H9 (cell line): ENCODE results near the gene PRSS16. TPM values are rescaled to one million over a fixed set of nuclear protein-coding genes. Genes with fewer than 3 reads are reported as not detected.

Source experiments
- DNase-seq: peaks from one replicate; pipeline ENCODE4 v3.0.0-alpha.2; 2017
- H2AFZ ChIP-seq: one replicate; pipeline ENCODE4 v1.6.1; 2013; ENCODE audit warnings: mild to moderate bottlenecking, low read length, control low read depth, moderate library complexity
- H2AK5ac ChIP-seq: 2 replicates; pipeline ENCODE4 v1.6.1; 2013; ENCODE audit warnings: low read length, control low read depth, mixed read lengths; ENCODE audit not compliant: insufficient read length
- H2BK120ac ChIP-seq: one replicate; pipeline ENCODE4 v1.6.1; 2013; ENCODE audit warnings: low read depth, mild to moderate bottlenecking, low read length, control low read depth, inconsistent platforms; ENCODE audit not compliant: poor library complexity, severe bottlenecking
- H2BK12ac ChIP-seq: 2 replicates; pipeline ENCODE4 v1.6.1; 2013; ENCODE audit warnings: low read length, control low read depth, mixed read lengths, low read depth; ENCODE audit not compliant: insufficient read length
- H2BK15ac ChIP-seq: 2 replicates; pipeline ENCODE4 v1.6.1; 2013; ENCODE audit warnings: low read depth, low read length, control low read depth
- H2BK20ac ChIP-seq: one replicate; pipeline ENCODE4 v1.6.1; 2013; ENCODE audit warnings: low read depth, mild to moderate bottlenecking, low read length, control low read depth, inconsistent platforms; ENCODE audit not compliant: poor library complexity, severe bottlenecking
- H2BK5ac ChIP-seq: 2 replicates; pipeline ENCODE4 v1.6.1; 2013; ENCODE audit warnings: low read length, control low read depth, mixed read lengths; ENCODE audit not compliant: insufficient read length
- H3K14ac ChIP-seq: 2 replicates; pipeline ENCODE4 v1.6.1; 2013; ENCODE audit warnings: low read length, control low read depth; ENCODE audit not compliant: insufficient read depth
- H3K18ac ChIP-seq: 2 replicates; pipeline ENCODE4 v1.6.1; 2013; ENCODE audit warnings: low read depth, mild to moderate bottlenecking, mixed read lengths, low read length, control low read depth; ENCODE audit not compliant: insufficient read length
- H3K23ac ChIP-seq: 2 replicates; pipeline ENCODE4 v1.6.1; 2013; ENCODE audit warnings: low read length, control low read depth, mixed read lengths, low read depth; ENCODE audit not compliant: insufficient read length
- H3K23me2 ChIP-seq: 2 replicates; pipeline ENCODE4 v1.6.1; 2013; ENCODE audit warnings: low read depth, mild to moderate bottlenecking, mixed read lengths, low read length, control low read depth; ENCODE audit not compliant: insufficient read length, poor library complexity, severe bottlenecking
- H3K27ac ChIP-seq: 2 replicates; pipeline ENCODE4 v1.5.1; 2013; ENCODE audit warnings: low read length, control low read depth, mixed read lengths, low read depth; ENCODE audit not compliant: insufficient read length
- H3K27me3 ChIP-seq: 2 replicates; pipeline ENCODE4 v1.6.1; 2013; ENCODE audit warnings: low read length, control low read depth, inconsistent platforms; ENCODE audit not compliant: insufficient read depth
- H3K4ac ChIP-seq: 2 replicates; pipeline ENCODE4 v1.6.1; 2013; ENCODE audit warnings: low read depth, mild to moderate bottlenecking, control low read depth, inconsistent platforms, low read length, moderate library complexity
- H3K4me1 ChIP-seq: 2 replicates; pipeline ENCODE4 v1.6.1; 2013; ENCODE audit warnings: low read length, control low read depth, inconsistent platforms; ENCODE audit not compliant: insufficient read depth
- H3K4me2 ChIP-seq: 2 replicates; pipeline ENCODE4 v1.6.1; 2013; ENCODE audit warnings: low read length, control low read depth, mixed read lengths; ENCODE audit not compliant: insufficient read length, insufficient read depth
- H3K56ac ChIP-seq: 2 replicates; pipeline ENCODE4 v1.6.1; 2013; ENCODE audit warnings: low read depth, mild to moderate bottlenecking, mixed read lengths, low read length, control low read depth; ENCODE audit not compliant: insufficient read length
- H3K79me1 ChIP-seq: 2 replicates; pipeline ENCODE4 v1.6.1; 2013; ENCODE audit warnings: low read depth, mild to moderate bottlenecking, moderate library complexity, low read length, control low read depth, inconsistent platforms; ENCODE audit not compliant: insufficient read depth, poor library complexity, severe bottlenecking
- H3K79me2 ChIP-seq: 2 replicates; pipeline ENCODE4 v1.6.1; 2013; ENCODE audit warnings: low read length, control low read depth, inconsistent platforms; ENCODE audit not compliant: insufficient read depth
- H3K9ac ChIP-seq: 2 replicates; pipeline ENCODE4 v1.6.1; 2013; ENCODE audit warnings: low read length, control low read depth, mixed read lengths; ENCODE audit not compliant: insufficient read length; ENCODE audit errors: extremely low read depth
- H3K9me3 ChIP-seq: one replicate; pipeline ENCODE4 v1.6.1; 2013; ENCODE audit warnings: low read depth, low read length, inconsistent platforms; ENCODE audit not compliant: control insufficient read depth
- H3T11ph ChIP-seq: one replicate; pipeline ENCODE4 v1.6.1; 2013; ENCODE audit warnings: mild to moderate bottlenecking, low read length, control low read depth, inconsistent platforms
- H4K20me1 ChIP-seq: one replicate; pipeline ENCODE4 v1.6.1; 2013; ENCODE audit not compliant: control insufficient read depth, insufficient read length, insufficient read depth
- H4K5ac ChIP-seq: 2 replicates; pipeline ENCODE4 v1.6.1; 2013; ENCODE audit warnings: low read depth, mild to moderate bottlenecking, mixed read lengths, low read length, control low read depth; ENCODE audit not compliant: insufficient read length
- H4K8ac ChIP-seq: replicated peaks from 2 replicates; pipeline ENCODE4 v1.6.1; 2013; ENCODE audit warnings: low read length, control low read depth, mixed read lengths, low read depth; ENCODE audit not compliant: insufficient read length
- H4K91ac ChIP-seq: 2 replicates; pipeline ENCODE4 v1.6.1; 2013; ENCODE audit warnings: low read depth, mild to moderate bottlenecking, moderate library complexity, mixed read lengths, low read length, control low read depth; ENCODE audit not compliant: insufficient read length
- H3K27ac Mint-ChIP-seq, 3 experiments: 2 replicates in 2 of 3; 3 replicates in 1 of 3; pipeline ENCODE4 v1.8.0; 2020 to 2021; ENCODE audit warnings: mixed read lengths in 3 of 3, mild to moderate bottlenecking in 1 of 3, moderate library complexity in 1 of 3
- H3K27me3 Mint-ChIP-seq: 2 replicates; pipeline ENCODE4 v1.8.0; 2021; ENCODE audit warnings: low read depth, mild to moderate bottlenecking, moderate library complexity, mixed read lengths
- H3K36me3 Mint-ChIP-seq, 3 experiments: 2 replicates in 2 of 3; 3 replicates in 1 of 3; pipeline ENCODE4 v1.8.0; 2020 to 2021; ENCODE audit warnings: low read depth in 3 of 3, mixed read lengths in 3 of 3; ENCODE audit not compliant: insufficient read depth in 1 of 3
- H3K4me1 Mint-ChIP-seq, 2 experiments: 2 replicates each; pipeline ENCODE4 v1.8.0; 2020; ENCODE audit warnings: mixed read lengths in 2 of 2
- H3K4me3 Mint-ChIP-seq, 2 experiments: 2 replicates in 1 of 2; 3 replicates in 1 of 2; pipeline ENCODE4 v1.8.0; 2020 to 2021; ENCODE audit warnings: mild to moderate bottlenecking in 2 of 2, mixed read lengths in 2 of 2, moderate library complexity in 1 of 2
- H3K9me3 Mint-ChIP-seq, 2 experiments: 2 replicates in 1 of 2; 3 replicates in 1 of 2; pipeline ENCODE4 v1.8.0; 2020; ENCODE audit warnings: mild to moderate bottlenecking in 2 of 2, mixed read lengths in 2 of 2, moderate library complexity in 1 of 2
- CTCF ChIP-seq: fragments of 200-600 bp; sonication (generic); conservative IDR thresholded peaks from 3 replicates; pipeline ENCODE4 v1.8.0; 2021; ENCODE audit warnings: antibody characterized with exemption, mild to moderate bottlenecking
- WGBS: extraction: QIAGEN DNeasy Blood & Tissue Kit; methylation state at CpG from one replicate; pipeline ENCODE4 v1.1.7; 2013; ENCODE audit warnings: missing lambda C conversion rate, low lambda C conversion rate, mixed read lengths; ENCODE audit not compliant: insufficient read length; ENCODE audit errors: extremely low coverage; 5-methylcytosine and 5-hydroxymethylcytosine counted together
- total RNA-seq: library from RNA; stranded (reverse); gene quantifications from 2 replicates; pipeline ENCODE4 v1.2.1, GENCODE V29; 2021

The PRSS16 gene
- total RNA-seq, 1 experiment from 2014 or later: 14.8 TPM

GRCh38 chr6:27268803-27269202, 21.3 kb downstream of the PRSS16 start:
- H3K23ac ChIP-seq: no peak overlapping the region
- no peak for TF ChIP-seq CTCF
- H2BK12ac ChIP-seq: no peak overlapping the region
- no peaks in the 10 kb centered on the region for H4K20me1 ChIP-seq
- H4K91ac ChIP-seq: no peak overlapping the region
- H3K27ac ChIP-seq: no peak overlapping the region
- H4K5ac ChIP-seq: no peak overlapping the region
- H2AK5ac ChIP-seq: no peak overlapping the region
- no peak overlapping the region for H2BK120ac ChIP-seq
- no peaks in the 10 kb centered on the region for H3K23me2 ChIP-seq
- H3K14ac ChIP-seq: no peak overlapping the region
- no peak overlapping the region for H2BK5ac ChIP-seq
- Mint-ChIP-seq H3K9me3 (no peaks in the 10 kb centered on the region), H3K36me3 (no peaks in the 10 kb centered on the region), H3K4me1 (peaks cover 0 to 9% of the 10 kb centered on the region in 2 experiments; a peak in 3 of 4 replicates), H3K27me3 (peaks cover 25% of the 10 kb centered on the region), H3K4me3 (no peak overlapping the region), H3K27ac (no peak overlapping the region)
- H3K56ac ChIP-seq: no peak overlapping the region
- no peak overlapping the region for H3K4ac ChIP-seq
- H2AFZ ChIP-seq: no peak overlapping the region
- H3K79me2 ChIP-seq: no peaks in the 10 kb centered on the region
- H3K79me1 ChIP-seq: no peaks in the 10 kb centered on the region
- no CpG with 5 or more reads among the region's 14 CpGs for WGBS
- H3K9ac ChIP-seq: no peak overlapping the region
- H3K4me1 ChIP-seq: no peaks in the 10 kb centered on the region
- H3T11ph ChIP-seq: no peak overlapping the region
- H3K27me3 ChIP-seq: no peaks in the 10 kb centered on the region; the same call in 1 of the 2 replicates
- H3K4me2 ChIP-seq: no peak overlapping the region
- H2BK15ac ChIP-seq: no peak overlapping the region
- no peak for DNase-seq
- H3K9me3 ChIP-seq: no peaks in the 10 kb centered on the region
- no peak overlapping the region for H2BK20ac ChIP-seq
- no peak overlapping the region for H4K8ac ChIP-seq
- no peak overlapping the region for H3K18ac ChIP-seq
